ENCODE measurements around the gene FCHSD2. TPM values are rescaled to one million over a fixed set of nuclear protein-coding genes. Genes with fewer than 3 reads are reported as not detected.
"Not testable (repeated sequence)": the region's sequence is repeated elsewhere in the genome, so short reads cannot be mapped to it uniquely, and the experiment has no call there.

Gene FCHSD2
- total RNA-seq, 1 donor from 2014 or later = 31.1 TPM

GRCh38 chr11:73074319-73074718, 67.8 kb downstream of the FCHSD2 start:
- intact Hi-C loops (cut with micrococcal nuclease) = no loop called here

DNA sequence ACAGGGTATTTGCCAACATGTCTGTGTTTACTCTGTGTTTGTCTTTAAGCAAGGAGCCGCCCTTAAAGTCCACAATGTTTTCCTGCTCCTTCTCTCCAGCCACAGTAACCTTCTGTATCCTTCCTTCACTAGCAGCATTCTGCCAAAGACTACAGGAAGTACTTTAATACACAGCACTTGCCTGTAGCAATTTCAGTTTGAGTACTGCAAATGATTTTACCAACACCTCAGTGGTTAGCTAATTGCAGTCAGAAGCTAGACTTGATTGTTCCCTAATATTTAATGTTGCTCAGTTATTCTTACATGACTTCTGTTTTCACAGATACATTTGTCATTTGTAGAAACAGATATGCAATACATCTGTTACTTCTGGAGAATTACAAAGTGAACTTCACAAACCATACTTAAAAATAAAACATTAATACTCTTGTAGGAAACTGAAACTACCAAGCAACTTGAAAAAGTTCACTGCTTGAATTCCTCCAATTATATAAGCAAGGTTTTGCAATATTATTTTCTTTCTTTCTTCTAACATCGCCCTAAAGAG, 69.1 kb downstream of the FCHSD2 start:
- intact Hi-C loops (cut with micrococcal nuclease) = no loop called here

GRCh38 chr11:73070653-73071052, 71.5 kb downstream of the FCHSD2 start:
- intact Hi-C loops (cut with micrococcal nuclease) = no loop called here

DNA sequence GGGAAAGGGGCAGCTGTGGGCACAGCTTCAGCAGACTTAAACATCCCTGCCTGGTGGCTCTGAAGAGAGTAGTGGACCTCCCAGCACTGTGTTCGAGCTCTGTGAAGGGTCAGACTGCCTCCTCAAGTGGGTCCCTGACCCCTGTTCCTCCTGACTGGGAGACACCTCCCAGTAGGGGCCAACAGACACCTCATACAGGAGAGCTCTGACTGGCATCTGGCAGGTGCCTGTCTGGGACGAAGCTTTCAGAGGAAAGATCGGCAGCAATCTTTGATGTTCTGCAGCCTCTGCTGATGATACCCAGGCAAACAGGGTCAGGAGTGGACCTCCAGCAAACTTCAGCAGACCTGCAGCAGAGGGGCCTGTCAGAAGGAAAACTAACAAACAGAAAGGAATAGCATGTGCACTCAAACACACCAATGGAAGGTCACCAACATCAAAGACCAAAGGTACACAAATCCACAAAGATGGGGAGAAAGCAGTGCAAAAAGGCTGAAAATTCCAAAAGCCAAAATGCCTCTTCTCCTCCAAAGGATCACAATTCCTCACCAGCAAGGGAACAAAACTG, 80.2 kb downstream of the FCHSD2 start:
- intact Hi-C loops (cut with micrococcal nuclease) = not testable (repeated sequence)

GRCh38 chr11:73061434-73061833, 80.7 kb downstream of the FCHSD2 start:
- intact Hi-C loops (cut with micrococcal nuclease) = not testable (repeated sequence)

GRCh38 chr11:73059915-73060314, 82.2 kb downstream of the FCHSD2 start:
- intact Hi-C loops (cut with micrococcal nuclease) = no loop called here

GRCh38 chr11:73058989-73059674, 83.0 kb downstream of the FCHSD2 start:
- intact Hi-C loops (cut with micrococcal nuclease) = no loop called here

DNA sequence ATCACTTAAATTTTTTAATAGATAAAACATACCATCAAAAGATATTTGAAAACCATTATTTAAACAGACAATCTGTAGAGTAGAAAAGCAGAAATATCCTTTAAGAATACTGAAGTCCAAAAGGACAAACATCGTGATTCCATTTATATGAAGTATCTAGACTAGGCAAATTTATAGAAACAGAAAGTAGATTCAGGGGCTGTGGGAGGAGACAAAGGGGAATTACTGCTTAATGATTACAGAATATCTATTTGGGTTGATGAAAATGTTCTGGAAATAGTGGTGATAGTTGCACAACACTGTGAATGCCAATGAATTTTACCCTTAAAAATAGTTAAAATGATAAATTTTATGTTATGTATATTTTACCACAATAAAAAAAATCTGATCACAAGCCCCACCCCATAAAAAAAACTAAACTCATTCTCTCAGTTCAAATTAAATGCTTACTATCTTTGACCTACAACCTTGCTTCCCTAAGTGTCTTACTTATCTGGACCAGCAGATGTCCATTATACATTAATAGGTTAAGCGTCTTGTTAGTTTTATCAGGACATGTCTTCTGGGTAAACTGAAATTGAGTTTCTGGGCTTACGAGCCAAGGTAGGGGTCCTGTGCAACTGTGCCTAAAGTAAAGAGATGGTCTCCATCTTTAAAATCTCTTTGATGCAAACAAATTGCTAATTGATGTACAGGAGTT, 86.3 kb downstream of the FCHSD2 start:
- intact Hi-C loops (cut with micrococcal nuclease) = no loop called here

GRCh38 chr11:73055002-73055401, 87.1 kb downstream of the FCHSD2 start:
- intact Hi-C loops (cut with micrococcal nuclease) = no loop called here

DNA sequence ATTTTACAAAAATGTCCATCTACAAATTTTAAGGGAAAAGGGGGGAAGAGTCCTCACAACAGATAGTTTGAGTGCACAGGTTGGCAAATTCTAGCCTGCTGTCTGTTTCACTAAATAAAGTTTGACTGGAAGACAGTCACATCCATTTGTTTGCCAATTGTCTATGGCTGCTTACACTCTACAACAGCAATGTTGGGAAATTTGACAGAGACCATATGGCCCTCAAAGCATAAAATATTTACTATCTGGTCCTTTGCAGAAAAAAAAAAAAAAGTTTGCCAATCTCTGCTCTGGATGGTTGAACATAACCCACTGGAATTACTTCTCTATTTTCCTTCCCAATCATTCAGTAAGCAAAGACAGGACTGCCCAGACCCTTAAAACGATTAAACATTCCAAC, 88.2 kb downstream of the FCHSD2 start:
- intact Hi-C loops (cut with micrococcal nuclease) = no loop called here

- intact Hi-C loops (cut with micrococcal nuclease) = no loop called here
Observed at GRCh38 chr11:73048446-73048845, 93.7 kb downstream of the FCHSD2 start.

GRCh38 chr11:73047773-73048371, 94.2 kb downstream of the FCHSD2 start:
- intact Hi-C loops (cut with micrococcal nuclease) = no loop called here

- intact Hi-C loops (cut with micrococcal nuclease) = no loop called here
Observed at GRCh38 chr11:73040046-73040445, 102.1 kb downstream of the FCHSD2 start.

GRCh38 chr11:73034777-73035176, 107.3 kb downstream of the FCHSD2 start:
- intact Hi-C loops (cut with micrococcal nuclease) = no loop called here

- intact Hi-C loops (cut with micrococcal nuclease) = no loop called here
Observed at GRCh38 chr11:73034331-73034730, 107.8 kb downstream of the FCHSD2 start.

DNA sequence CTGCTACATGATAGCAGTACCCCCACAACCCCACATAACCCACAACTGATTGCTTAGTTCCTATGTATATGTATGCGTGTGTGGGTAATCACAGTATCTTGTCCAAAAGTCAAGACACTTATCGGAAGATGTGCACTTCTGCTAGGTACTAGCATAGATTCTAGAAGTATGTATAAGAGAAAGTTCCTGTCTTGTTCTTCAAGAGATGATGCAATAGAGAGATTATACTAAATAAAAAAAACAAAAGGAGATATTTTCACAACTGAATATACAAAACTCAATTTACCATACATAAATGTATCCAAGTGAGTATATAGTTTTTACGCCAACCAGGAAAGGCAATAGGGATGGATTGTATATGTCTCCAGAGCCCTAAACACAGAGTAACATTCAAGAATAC, 112.0 kb downstream of the FCHSD2 start:
- intact Hi-C loops (cut with micrococcal nuclease) = no loop called here

- intact Hi-C loops (cut with micrococcal nuclease) = no loop called here
Observed at GRCh38 chr11:73029403-73029802, 112.7 kb downstream of the FCHSD2 start.

GRCh38 chr11:73028611-73029010, 113.5 kb downstream of the FCHSD2 start:
- intact Hi-C loops (cut with micrococcal nuclease) = no loop called here

- intact Hi-C loops (cut with micrococcal nuclease) = not testable (repeated sequence)
Observed at GRCh38 chr11:73027840-73028239, 114.3 kb downstream of the FCHSD2 start.

- intact Hi-C loops (cut with micrococcal nuclease) = no loop called here
Observed at GRCh38 chr11:73024639-73025038, 117.5 kb downstream of the FCHSD2 start.

DNA sequence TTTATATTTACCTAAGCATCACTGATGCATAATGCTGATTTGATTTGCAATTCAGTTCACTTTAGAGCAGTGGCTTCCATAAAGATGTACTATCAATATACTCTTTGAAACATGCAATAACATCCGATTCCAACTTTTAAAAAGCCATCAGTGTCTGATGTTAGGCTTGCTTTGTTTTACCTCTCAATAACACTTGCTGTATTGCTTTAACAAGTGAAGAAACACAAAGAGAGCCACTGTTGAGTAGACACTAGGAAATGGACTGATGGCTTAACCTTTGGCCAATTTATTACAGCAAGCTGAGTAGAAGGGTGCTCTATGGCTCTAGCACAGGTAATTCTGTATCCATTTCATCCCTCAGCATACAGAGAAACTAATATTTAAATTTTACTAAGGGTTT, 122.1 kb downstream of the FCHSD2 start:
- intact Hi-C loops (cut with micrococcal nuclease) = no loop called here

DNA sequence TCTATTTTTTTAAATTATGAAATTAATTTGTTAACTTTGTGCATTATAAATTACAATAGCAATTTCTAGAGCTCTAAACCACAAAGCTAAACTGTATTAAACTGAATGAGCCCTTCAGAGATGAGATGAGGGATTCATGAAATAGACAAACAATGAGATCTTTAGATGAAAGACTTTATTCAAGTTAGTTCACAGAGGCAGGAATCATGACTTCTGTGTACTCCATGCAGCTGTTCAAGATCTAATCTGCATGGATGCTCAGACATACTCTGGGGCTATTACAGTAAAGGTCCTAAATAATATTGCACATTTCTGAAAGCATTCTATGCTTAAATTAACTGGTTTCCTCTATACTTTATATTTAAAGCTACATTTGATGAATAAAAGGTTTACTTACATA, 122.7 kb downstream of the FCHSD2 start:
- intact Hi-C loops (cut with micrococcal nuclease) = no loop called here

All from T-helper 2 cell treated with Interferon-gamma antibody and Interleukin-4, amounts not matched to agents 100 ng/mL and 5 ng/mL, for 36 hours (primary cell).